ENCODE measurements around the gene WDR91. TPM values are rescaled to one million over a fixed set of nuclear protein-coding genes. Genes with fewer than 3 reads are reported as not detected.
A peak's percentile ranks its signal among the peaks of the same experiment; 100 is the strongest.
"Not testable (repeated sequence)": the region's sequence is repeated elsewhere in the genome, so short reads cannot be mapped to it uniquely, and the experiment has no call there.

Gene WDR91
- total RNA-seq, 2 donors from 2014 or later, result 6.3 to 8.8 TPM

GRCh38 chr7:135185471-135186260, 25.7 kb downstream of the WDR91 start:
- no peak for ATAC-seq
- intact Hi-C loops (cut with DNase I, micrococcal nuclease), result loop anchor here in 1 of 2 donors (10.0 kb wide), 1 partner anchor 511 kb away; no protein-coding TSS in a partner anchor
- no peak for DNase-seq

GRCh38 chr7:135184254-135184841, 27.0 kb downstream of the WDR91 start:
- DNase-seq (no peak), ATAC-seq (no peak)
- intact Hi-C loops (cut with DNase I, micrococcal nuclease), result loop anchor here in 1 of 2 donors (10.0 kb wide), 1 partner anchor 510 kb away; no protein-coding TSS in a partner anchor

- intact Hi-C loops (cut with DNase I, micrococcal nuclease), result loop anchor here in 1 of 2 donors (10.0 kb wide), 1 partner anchor 509 kb away; no protein-coding TSS in a partner anchor
- ATAC-seq (no peak), DNase-seq (no peak)
Observed at GRCh38 chr7:135183478-135183877, 27.8 kb downstream of the WDR91 start.

GRCh38 chr7:135181929-135182678, 29.2 kb downstream of the WDR91 start:
- DNase-seq (no peak), ATAC-seq (no peak)
- intact Hi-C loops (cut with DNase I, micrococcal nuclease), result loop anchor here in 1 of 2 donors (10.0 kb wide), 1 partner anchor 507 kb away; no protein-coding TSS in a partner anchor

GRCh38 chr7:135181261-135181928, 29.9 kb downstream of the WDR91 start:
- DNase-seq (no peak), ATAC-seq (no peak)
- intact Hi-C loops (cut with DNase I, micrococcal nuclease), result loop anchor here in 1 of 2 donors (10.0 kb wide), 1 partner anchor 507 kb away; no protein-coding TSS in a partner anchor

- no peak for DNase-seq
- intact Hi-C loops (cut with DNase I, micrococcal nuclease), result loop anchor here in 1 of 2 donors (10.0 kb wide), 1 partner anchor 505 kb away; no protein-coding TSS in a partner anchor
- no peak for ATAC-seq
Observed at GRCh38 chr7:135180122-135180521, 31.2 kb downstream of the WDR91 start.

- DNase-seq (no peak), ATAC-seq (no peak)
- intact Hi-C loops (cut with DNase I, micrococcal nuclease), result no loop called here
Observed at GRCh38 chr7:135179321-135179925, 31.9 kb downstream of the WDR91 start.

GRCh38 chr7:135178364-135178763, 33.0 kb downstream of the WDR91 start:
- DNase-seq, result no peak
- no peak for ATAC-seq
- intact Hi-C loops (cut with DNase I, micrococcal nuclease), result no loop called here

GRCh38 chr7:135177028-135177696, 34.2 kb downstream of the WDR91 start:
- intact Hi-C loops (cut with DNase I, micrococcal nuclease), result no loop called here
- ATAC-seq, result no peak
- DNase-seq, result no peak

- ATAC-seq, result no peak
- no peak for DNase-seq
- intact Hi-C loops (cut with DNase I, micrococcal nuclease), result no loop called here
Observed at GRCh38 chr7:135175931-135176330, 35.4 kb downstream of the WDR91 start.

- ATAC-seq (no peak), DNase-seq (no peak)
- intact Hi-C loops (cut with DNase I, micrococcal nuclease), result no loop called here
Observed at GRCh38 chr7:135174941-135175340, 36.4 kb downstream of the WDR91 start.

- ATAC-seq; intact Hi-C loops (cut with DNase I, micrococcal nuclease); DNase-seq: not testable (repeated sequence)
Observed at GRCh38 chr7:135173916-135174315, 37.4 kb downstream of the WDR91 start.

GRCh38 chr7:135171581-135172291, 39.6 kb downstream of the WDR91 start:
- peak in 1 of 2 donors; percentile 42 for DNase-seq
- ATAC-seq; intact Hi-C loops (cut with DNase I, micrococcal nuclease): not testable (repeated sequence)

- DNase-seq; ATAC-seq; intact Hi-C loops (cut with DNase I, micrococcal nuclease): not testable (repeated sequence)
Observed at GRCh38 chr7:135170998-135171481, 40.3 kb downstream of the WDR91 start.

GRCh38 chr7:135170274-135170997, 40.9 kb downstream of the WDR91 start, which contains the start of gene CYREN:
CYREN (minus strand) TSS chr7:135170707; CDS start chr7:135168922, 1,785 bp downstream.
- intact Hi-C loops (cut with DNase I, micrococcal nuclease), result no loop called here
- ATAC-seq (peak; percentile 94), DNase-seq (peak; percentile 95 to 98)

- no peak for DNase-seq
- ATAC-seq, result no peak
Observed at GRCh38 chr7:135169964-135170273, 41.4 kb downstream of the WDR91 start.

More at GRCh38 chr7:135169964-135170273, 41.4 kb downstream of the WDR91 start:
- intact Hi-C loops (cut with DNase I, micrococcal nuclease), result loop anchor here in 1 of 2 donors (5.0 kb wide), 1 partner anchor 178 kb away; no protein-coding TSS in a partner anchor
